ENCODE data around the gene OR2S2. TPM values are rescaled to one million over a fixed set of nuclear protein-coding genes. Genes with fewer than 3 reads are reported as not detected.

Gene OR2S2
- total and polyA plus RNA-seq, 2 of the 4 experiments (the other 2 are of a cell fraction), result 0.46 to 0.90 TPM

DNA sequence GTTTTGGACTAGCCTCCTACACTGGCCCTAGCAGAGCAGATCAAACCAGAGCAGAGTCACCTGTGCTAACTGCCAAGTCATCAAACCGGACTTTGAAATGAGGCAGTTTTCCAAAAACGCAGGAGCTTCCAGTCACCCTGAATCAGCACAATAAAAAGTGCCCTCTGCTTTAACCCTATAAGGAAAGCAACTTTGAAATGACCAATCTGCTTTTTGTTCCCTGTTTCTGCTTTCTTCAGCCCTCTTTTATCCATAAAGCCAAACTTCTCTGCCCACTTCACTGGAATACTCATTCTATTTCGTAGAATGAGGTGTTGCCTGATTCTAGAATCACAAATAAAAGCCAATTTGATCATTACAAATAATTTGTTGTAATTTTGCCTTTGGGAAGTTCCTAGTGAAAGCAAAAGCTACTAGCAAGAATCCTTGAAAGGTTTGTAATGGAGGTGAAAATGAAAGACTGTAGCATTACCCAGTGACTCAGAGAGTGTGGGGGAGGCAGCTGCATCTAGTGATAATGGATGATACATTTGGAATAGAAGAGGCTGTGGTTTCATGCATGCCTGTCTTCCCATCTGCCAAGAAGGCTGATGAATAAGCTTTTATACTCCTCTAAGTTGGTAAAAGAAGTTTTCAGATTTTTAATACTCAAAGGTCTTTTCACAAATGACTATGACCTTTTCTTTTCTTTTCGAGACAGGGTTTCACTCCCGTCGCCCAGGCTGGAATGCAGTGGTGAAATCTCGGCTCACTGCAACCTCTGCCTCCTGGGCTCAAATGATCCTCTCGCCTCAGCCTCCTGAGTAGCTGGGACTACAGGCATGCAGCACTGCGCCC is 33.8 kb downstream of the OR2S2 start:
- DNase-seq (peak; percentile 96), ATAC-seq (ENCODE audit: low read depth) (peak; percentile 93)
- BruUV-seq (replicated peaks), result no TSS peak
- Histone ChIP-seq H3K9ac (ENCODE audit: low read depth, low read length) (peak overlapping the region; percentile 36), H3K23ac (ENCODE audit: low read depth, low read length) (peak overlapping the region; percentile 82; the same call in 1 of the 2 replicates), H4K20me1 (ENCODE audit: insufficient read depth, low read length) (no peaks in the 10 kb centered on the region), H3K18ac (ENCODE audit: low read depth, low read length) (peak overlapping the region; percentile 89), H3K36me3 (ENCODE audit: control insufficient read depth, insufficient read depth, low read length) (no peaks in the 10 kb centered on the region), H3K9me1 (ENCODE audit: insufficient read depth, low read length) (peaks cover 12% of the 10 kb centered on the region), H4K8ac (ENCODE audit: low read depth in 2 of 2, low read length in 2 of 2) (peak overlapping the region; percentile 88 to 91), H2BK120ac (ENCODE audit: low read depth, low read length) (peak overlapping the region; percentile 97), H3K4ac (ENCODE audit: low read depth, low read length) (peak overlapping the region; percentile 97), H3K4me3 (ENCODE audit: insufficient read depth, low read depth, low read length) (peak overlapping the region; percentile 26; the same call in 1 of the 2 replicates), H2BK20ac (ENCODE audit: low read depth, low read length) (peak overlapping the region; percentile 95), H3K56ac (ENCODE audit: extremely low read depth, insufficient read depth, low read length) (peak overlapping the region; percentile 93), H2BK15ac (ENCODE audit: low read depth, low read length) (peak overlapping the region; percentile 91; the same call in 2 of the 3 replicates), H3K4me1 (ENCODE audit: control insufficient read depth, insufficient read depth, low read length) (peaks cover 13% of the 10 kb centered on the region), H4K5ac (ENCODE audit: low read depth, low read length) (peak overlapping the region; percentile 90), H3K4me2 (ENCODE audit: low read depth, low read length) (peak overlapping the region; percentile 75), H3K14ac (replicated peaks; ENCODE audit: low read depth, low read length) (peak overlapping the region; percentile 90), H3K9me3 (ENCODE audit: control insufficient read depth, insufficient read depth, low read length) (no peaks in the 10 kb centered on the region), H2BK5ac (ENCODE audit: low read depth, low read length, poor library complexity, severe bottlenecking) (peak overlapping the region; percentile 98), H3K79me1 (ENCODE audit: low read depth in 1 of 2, low read length in 2 of 2) (no peaks in the 10 kb centered on the region), H2AFZ (replicated peaks; ENCODE audit: low read length, poor library complexity) (no peak overlapping the region), H4K91ac (ENCODE audit: insufficient read depth, low read depth, low read length) (peak overlapping the region; percentile 99), H2AK5ac (ENCODE audit: low read depth, low read length) (peak overlapping the region; percentile 94), H2AK9ac (replicated peaks; ENCODE audit: low read depth, low read length, poor library complexity) (peak overlapping the region; percentile 62), H3K27me3 (ENCODE audit: control insufficient read depth, insufficient read depth, low read length) (no peaks in the 10 kb centered on the region), H3K27ac (ENCODE audit: insufficient read depth, low read length) (peak overlapping the region; percentile 81)
- ChIA-PET POLR2A (ENCODE audit: unreplicated experiment) (interaction anchor here (1.7 kb wide), 1 partner anchor 17 kb away, joined by 8 read pairs; no protein-coding TSS in a partner anchor), CTCF (interaction anchor here (0.6 to 1.3 kb wide), 5 partner anchors 18 to 1321 kb away, joined by 3 to 5 read pairs (median 3); no protein-coding TSS in a partner anchor)
- dilution Hi-C loops (cut with HindIII; ENCODE audit: low sequenced_read_pairs, unreplicated experiment), result no loop called here
- in situ Hi-C loops (cut with MboI; ENCODE audit: low sequenced_read_pairs), result no loop called here
- intact Hi-C loops (cut with micrococcal nuclease), result no loop called here
- WGBS, 2 experiments (ENCODE audit: extremely low coverage in 2 of 2, insufficient read length in 1 of 2), result 33% methylated on average over 5 of the region's 9 CpGs; no CpG with 5 or more reads in 1 of the 2 experiments
- peak; percentile 70 for TF ChIP-seq BHLHE40 (IDR thresholded peaks at IDR 0.05; ENCODE audit: low read depth, low read length)
- TF ChIP-seq NFE2L2 (IDR thresholded peaks at IDR 0.05; ENCODE audit: low read depth, low read length), result peak; percentile 95
- no peak; the same call in 1 of the 2 replicates for TF ChIP-seq MAZ (IDR thresholded peaks at IDR 0.05; ENCODE audit: borderline replicate concordance, low read depth, low read length)
- TF ChIP-seq FOS (IDR thresholded peaks at IDR 0.05; ENCODE audit: low read depth, low read length), result peak; percentile 85
- TF ChIP-seq, protein P1, sequence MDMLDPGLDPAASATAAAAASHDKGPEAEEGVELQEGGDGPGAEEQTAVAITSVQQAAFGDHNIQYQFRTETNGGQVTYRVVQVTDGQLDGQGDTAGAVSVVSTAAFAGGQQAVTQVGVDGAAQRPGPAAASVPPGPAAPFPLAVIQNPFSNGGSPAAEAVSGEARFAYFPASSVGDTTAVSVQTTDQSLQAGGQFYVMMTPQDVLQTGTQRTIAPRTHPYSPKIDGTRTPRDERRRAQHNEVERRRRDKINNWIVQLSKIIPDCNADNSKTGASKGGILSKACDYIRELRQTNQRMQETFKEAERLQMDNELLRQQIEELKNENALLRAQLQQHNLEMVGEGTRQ (IDR thresholded peaks at IDR 0.05; ENCODE audit: low read depth, low read length), result no peak
- TF ChIP-seq SMC3 (IDR thresholded peaks at IDR 0.05; ENCODE audit: low read depth, low read length), result peak; percentile 21; the same call in 1 of the 2 replicates
- TF ChIP-seq MAFK (IDR thresholded peaks at IDR 0.05; ENCODE audit: low read depth, low read length), result peak; percentile 89

All from IMR-90 (cell line).